Right renal cortex interstitium (tissue), 3 donors: ENCODE results near the gene MYOZ3. TPM values are rescaled to one million over a fixed set of nuclear protein-coding genes. Genes with fewer than 3 reads are reported as not detected.

Experiments
- DNase-seq, 3 donors: peaks; one replicate each; pipeline ENCODE4 v3.0.0-alpha.2; 2013; ENCODE audit warnings: low read depth in 3 of 3, low spot score in 2 of 3
- polyA plus RNA-seq, 3 donors: library from polyadenylated mRNA; unstranded; fragments of 120-200 nt; gene quantifications; one replicate each; pipeline ENCODE4 v1.2.1, GENCODE V29; 2013; ENCODE audit not compliant: insufficient read length in 3 of 3

MYOZ3 gene
- polyA plus RNA-seq: 1 to 10 TPM; 5.7 to 6.2 (median 5.8) TPM

GRCh38 chr5:150661086-150661485, at the start of gene MYOZ3:
MYOZ3 (plus strand) TSS chr5:150661251; CDS start chr5:150662942, 1,691 bp downstream.
- DNase-seq: no peak

GRCh38 chr5:150612405-150612804, 48.6 kb upstream of the MYOZ3 start:
- no peak for DNase-seq

- no peak for DNase-seq
Measured at GRCh38 chr5:150612905-150613670, 48.0 kb upstream of the MYOZ3 start.

- DNase-seq: no peak
Measured at GRCh38 chr5:150613991-150614660, 46.9 kb upstream of the MYOZ3 start.

GRCh38 chr5:150614661-150615060, 46.4 kb upstream of the MYOZ3 start:
- no peak for DNase-seq

GRCh38 chr5:150615141-150615699, 45.8 kb upstream of the MYOZ3 start:
- DNase-seq: no peak

- no peak for DNase-seq
Measured at GRCh38 chr5:150616024-150616470, 45.0 kb upstream of the MYOZ3 start.

- DNase-seq: no peak
Measured at GRCh38 chr5:150616506-150616905, 44.5 kb upstream of the MYOZ3 start.

GRCh38 chr5:150618163-150618562, 42.9 kb upstream of the MYOZ3 start:
- no peak for DNase-seq

GRCh38 chr5:150618588-150619281, 42.3 kb upstream of the MYOZ3 start:
- no peak for DNase-seq

GRCh38 chr5:150619359-150620230, 41.5 kb upstream of the MYOZ3 start:
- DNase-seq: no peak

GRCh38 chr5:150621301-150621700, 39.8 kb upstream of the MYOZ3 start:
- no peak for DNase-seq

GRCh38 chr5:150622157-150622556, 38.9 kb upstream of the MYOZ3 start:
- DNase-seq: no peak

GRCh38 chr5:150623152-150623877, 37.7 kb upstream of the MYOZ3 start:
- DNase-seq: no peak

- no peak for DNase-seq
Measured at GRCh38 chr5:150623878-150624216, 37.2 kb upstream of the MYOZ3 start.

- no peak for DNase-seq
Measured at GRCh38 chr5:150624334-150625163, 36.5 kb upstream of the MYOZ3 start.

GRCh38 chr5:150625164-150625535, 35.9 kb upstream of the MYOZ3 start:
- no peak for DNase-seq

- DNase-seq: no peak
Measured at GRCh38 chr5:150625831-150626746, 35.0 kb upstream of the MYOZ3 start.
